ENCODE measurements around the gene FBXO8.

GRCh38 chr4:174255374-174255773, 28.1 kb downstream of the FBXO8 start:
- no peak for TF ChIP-seq CTCF (conservative IDR thresholded peaks at IDR 0.05; ENCODE audit: low read length)
- TF ChIP-seq EZH2phosphoT487 (IDR thresholded peaks at IDR 0.05; ENCODE audit: borderline replicate concordance): no peak
